A673 (cell line): ENCODE results near the gene FNDC3B.

Experiments
- EZH2 ChIP-seq: fragments of 200-600 bp; sonication (generic); IDR thresholded peaks from 2 replicates; pipeline ENCODE4 v1.6.1; 2017; ENCODE audit warnings: borderline replicate concordance, low read depth, mild to moderate bottlenecking, mixed read lengths, antibody characterized with exemption, low read length; ENCODE audit not compliant: poor library complexity, severe bottlenecking
- TF ChIP-seq, protein P1 (sequence below): fragments of 300-800, 200-600 bp; sonication (generic); conservative IDR thresholded peaks from 2 replicates; pipeline ENCODE4 v1.5.1; 2017; ENCODE audit warnings: low read depth, mild to moderate bottlenecking, antibody characterized with exemption, low read length, moderate library complexity, mixed read lengths

DNA sequence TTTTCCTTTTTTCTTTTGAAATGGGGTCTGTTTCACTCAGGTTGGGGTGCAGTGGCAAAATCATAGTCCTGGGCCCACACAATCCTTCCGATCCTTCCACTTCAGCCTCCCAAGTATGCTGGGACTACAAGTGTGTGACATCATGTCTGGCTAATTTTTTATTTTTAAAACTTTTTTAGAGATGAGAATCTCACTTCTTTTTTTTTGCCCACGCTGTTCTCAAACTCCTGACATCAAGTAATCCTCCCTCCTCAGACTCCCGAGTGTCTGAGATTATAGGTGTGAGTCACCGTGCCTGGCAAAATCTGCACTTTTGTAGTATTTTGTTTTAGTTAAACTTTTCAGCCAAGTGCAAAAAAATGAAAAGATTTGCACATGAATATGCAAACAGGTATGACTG is 171.0 kb downstream of the FNDC3B start:
- TF ChIP-seq, protein P1, sequence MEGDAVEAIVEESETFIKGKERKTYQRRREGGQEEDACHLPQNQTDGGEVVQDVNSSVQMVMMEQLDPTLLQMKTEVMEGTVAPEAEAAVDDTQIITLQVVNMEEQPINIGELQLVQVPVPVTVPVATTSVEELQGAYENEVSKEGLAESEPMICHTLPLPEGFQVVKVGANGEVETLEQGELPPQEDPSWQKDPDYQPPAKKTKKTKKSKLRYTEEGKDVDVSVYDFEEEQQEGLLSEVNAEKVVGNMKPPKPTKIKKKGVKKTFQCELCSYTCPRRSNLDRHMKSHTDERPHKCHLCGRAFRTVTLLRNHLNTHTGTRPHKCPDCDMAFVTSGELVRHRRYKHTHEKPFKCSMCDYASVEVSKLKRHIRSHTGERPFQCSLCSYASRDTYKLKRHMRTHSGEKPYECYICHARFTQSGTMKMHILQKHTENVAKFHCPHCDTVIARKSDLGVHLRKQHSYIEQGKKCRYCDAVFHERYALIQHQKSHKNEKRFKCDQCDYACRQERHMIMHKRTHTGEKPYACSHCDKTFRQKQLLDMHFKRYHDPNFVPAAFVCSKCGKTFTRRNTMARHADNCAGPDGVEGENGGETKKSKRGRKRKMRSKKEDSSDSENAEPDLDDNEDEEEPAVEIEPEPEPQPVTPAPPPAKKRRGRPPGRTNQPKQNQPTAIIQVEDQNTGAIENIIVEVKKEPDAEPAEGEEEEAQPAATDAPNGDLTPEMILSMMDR: no peak
- no peak for TF ChIP-seq EZH2
